DOHH2 (cell line): ENCODE measurements around the gene SBK1.

ENCODE experiments used
- CTCF ChIP-seq: fragments of 200-600 bp; sonication (generic); IDR thresholded peaks from one replicate; pipeline ENCODE4 v1.5.1; 2014; ENCODE audit warnings: antibody characterized with exemption, mild to moderate bottlenecking, low read depth, low read length; ENCODE audit not compliant: poor library complexity, severe bottlenecking
- EZH2phosphoT487 ChIP-seq: fragments of 200-600 bp; sonication (generic); IDR thresholded peaks from 2 replicates; pipeline ENCODE4 v1.6.1; 2017; ENCODE audit warnings: borderline replicate concordance, mild to moderate bottlenecking, antibody characterized with exemption, low read length, moderate library complexity, mixed read lengths

GRCh38 chr16:28312327-28312726 is 20.0 kb downstream of the SBK1 start:
- no peak for TF ChIP-seq CTCF
- TF ChIP-seq EZH2phosphoT487, result no peak
